SK-N-SH treated with all-trans-retinoic acid at 6 μM for 48 hours (cell line): ENCODE results near the gene ZBTB47.

Experiments used
- ATAC-seq: fragments of 200-7000 bp; cut with Tn5 transposase; 3 replicates; pipeline ENCODE4 v1.9.1; 2020; ENCODE audit warnings: mild to moderate bottlenecking, moderate library complexity
- ARNTL ChIP-seq: fragments of 450-650 bp; formaldehyde crosslinking; IDR thresholded peaks from 2 replicates; pipeline ENCODE4 v1.5.0; 2020; ENCODE audit warnings: low read depth, mild to moderate bottlenecking, moderate library complexity, borderline replicate concordance
- BACH2 ChIP-seq: fragments of 250-450 bp; sonication (Bioruptor Pico); IDR thresholded peaks from 2 replicates; pipeline ENCODE4 v1.9.0; 2021; ENCODE audit warnings: mild to moderate bottlenecking, borderline replicate concordance
- CREB5 ChIP-seq: fragments of 250-450 bp; sonication (Bioruptor Pico); IDR thresholded peaks from 2 replicates; pipeline ENCODE4 v1.5.1; 2020; ENCODE audit warnings: low read depth, mild to moderate bottlenecking, moderate library complexity
- CSDC2 ChIP-seq: fragments of 250-450 bp; sonication (Bioruptor Pico); IDR thresholded peaks from 2 replicates; pipeline ENCODE4 v1.5.0; 2020; ENCODE audit warnings: mild to moderate bottlenecking, moderate library complexity
- ESRRG ChIP-seq: fragments of 250-450 bp; sonication (Bioruptor Pico); IDR thresholded peaks from 2 replicates; pipeline ENCODE4 v1.6.1; 2021; ENCODE audit warnings: mild to moderate bottlenecking
- GLIS3 ChIP-seq: fragments of 250-450 bp; sonication (Bioruptor Pico); IDR thresholded peaks from 2 replicates; pipeline ENCODE4 v1.5.0; 2020; ENCODE audit warnings: mild to moderate bottlenecking, moderate library complexity
- ISL1 ChIP-seq: fragments of 250-450 bp; sonication (Bioruptor Pico); IDR thresholded peaks from 2 replicates; pipeline ENCODE4 v2.1.2; 2022; ENCODE audit warnings: mild to moderate bottlenecking, moderate library complexity
- OSR1 ChIP-seq: fragments of 250-450 bp; sonication (Bioruptor Pico); IDR thresholded peaks from 2 replicates; pipeline ENCODE4 v1.8.0; 2022; ENCODE audit warnings: moderate library complexity, mild to moderate bottlenecking, inconsistent platforms
- PATZ1 ChIP-seq: fragments of 250-450 bp; sonication (Bioruptor Pico); IDR thresholded peaks from 2 replicates; pipeline ENCODE4 v1.8.0; 2020; ENCODE audit warnings: mild to moderate bottlenecking, moderate library complexity, borderline replicate concordance
- PPARA ChIP-seq: fragments of 250-450 bp; sonication (Bioruptor Pico); IDR thresholded peaks from 2 replicates; pipeline ENCODE4 v1.5.0; 2020; ENCODE audit warnings: mild to moderate bottlenecking, borderline replicate concordance
- RARB ChIP-seq: fragments of 250-450 bp; sonication (Bioruptor Pico); IDR thresholded peaks from 2 replicates; pipeline ENCODE4 v1.8.0; 2021; ENCODE audit warnings: mild to moderate bottlenecking, moderate library complexity
- SNAI2 ChIP-seq: fragments of 250-450 bp; sonication (Bioruptor Pico); IDR thresholded peaks from 2 replicates; pipeline ENCODE4 v1.5.0; 2020; ENCODE audit warnings: mild to moderate bottlenecking, moderate library complexity
- TCF4 ChIP-seq: fragments of 250-450 bp; sonication (Bioruptor Pico); IDR thresholded peaks from 2 replicates; pipeline ENCODE4 v1.8.0; 2021; ENCODE audit warnings: mild to moderate bottlenecking, moderate library complexity, borderline replicate concordance
- TOX ChIP-seq: fragments of 250-450 bp; sonication (Bioruptor Pico); IDR thresholded peaks from 2 replicates; pipeline ENCODE4 v1.8.0; 2021; ENCODE audit warnings: mild to moderate bottlenecking, moderate library complexity, borderline replicate concordance
- TSHZ2 ChIP-seq: fragments of 250-450 bp; sonication (Bioruptor Pico); IDR thresholded peaks from 2 replicates; pipeline ENCODE4 v1.5.0; 2020; ENCODE audit warnings: mild to moderate bottlenecking, moderate library complexity
- ZC3H10 ChIP-seq: fragments of 250-450 bp; sonication (Bioruptor Pico); IDR thresholded peaks from 2 replicates; pipeline ENCODE4 v1.5.1; 2021; ENCODE audit warnings: mild to moderate bottlenecking, moderate library complexity
- ZFP3 ChIP-seq: fragments of 250-450 bp; sonication (Bioruptor Pico); IDR thresholded peaks from 2 replicates; pipeline ENCODE4 v1.5.0; 2020; ENCODE audit warnings: mild to moderate bottlenecking, moderate library complexity
- ZFP30 ChIP-seq: fragments of 450-650 bp; formaldehyde crosslinking; IDR thresholded peaks from 2 replicates; pipeline ENCODE4 v1.5.0; 2022; ENCODE audit warnings: mild to moderate bottlenecking, moderate library complexity
- ZNF565 ChIP-seq: fragments of 450-650 bp; formaldehyde crosslinking; conservative IDR thresholded peaks from 2 replicates; pipeline ENCODE4 v1.5.0; 2020; ENCODE audit warnings: low read depth, mild to moderate bottlenecking, moderate library complexity
- ZNF70 ChIP-seq: fragments of 450-650 bp; formaldehyde crosslinking; IDR thresholded peaks from 2 replicates; pipeline ENCODE4 v1.5.0; 2020; ENCODE audit warnings: mild to moderate bottlenecking, moderate library complexity
- ZNF8 ChIP-seq: fragments of 450-650 bp; formaldehyde crosslinking; IDR thresholded peaks from 2 replicates; pipeline ENCODE4 v1.5.0; 2020; ENCODE audit warnings: mild to moderate bottlenecking, moderate library complexity
- TF ChIP-seq, protein P1 (sequence below): fragments of 250-450 bp; sonication (Bioruptor Pico); IDR thresholded peaks from 2 replicates; pipeline ENCODE4 v1.8.0; 2021; ENCODE audit warnings: low read depth, mild to moderate bottlenecking, moderate library complexity, borderline replicate concordance
- TF ChIP-seq, protein P2 (sequence below): fragments of 250-450 bp; sonication (Bioruptor Pico); IDR thresholded peaks from 2 replicates; pipeline ENCODE4 v1.5.1; 2021; ENCODE audit warnings: mild to moderate bottlenecking, moderate library complexity

Gene ZBTB47

DNA sequence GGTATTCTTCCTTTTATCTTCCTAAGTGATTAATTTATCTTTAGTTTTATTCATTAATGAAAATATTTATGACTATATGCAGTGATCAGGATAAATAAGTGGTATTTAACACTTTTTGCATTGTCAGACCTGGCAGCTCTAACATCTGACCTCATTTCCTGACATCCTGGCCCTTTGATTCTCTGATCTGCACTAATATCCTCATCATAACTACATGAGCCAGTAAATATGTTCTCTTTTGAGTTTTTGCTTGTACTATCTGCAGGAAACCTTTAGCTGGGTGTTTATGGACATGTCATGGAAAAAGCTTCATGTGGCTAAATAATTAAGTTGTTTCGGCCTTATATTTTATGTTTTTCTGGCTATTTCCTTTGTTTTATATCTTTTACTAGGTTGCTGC is 42.5 kb upstream of the ZBTB47 start:
- TF ChIP-seq ISL1 = no peak
- TF ChIP-seq ZNF70 = no peak
- no peak for TF ChIP-seq TCF4 (CRISPR knock-in tag)
- no peak for TF ChIP-seq GLIS3 (CRISPR knock-in tag)
- TF ChIP-seq ZFP30 = no peak
- TF ChIP-seq TOX (CRISPR knock-in tag) = no peak
- TF ChIP-seq CREB5 (CRISPR knock-in tag) = no peak
- TF ChIP-seq ZNF565 (CRISPR knock-in tag) = no peak
- no peak for TF ChIP-seq PATZ1 (CRISPR knock-in tag)
- TF ChIP-seq TSHZ2 (CRISPR knock-in tag) = no peak
- no peak for TF ChIP-seq CSDC2 (CRISPR knock-in tag)
- no peak for TF ChIP-seq ESRRG (CRISPR knock-in tag)
- no peak for TF ChIP-seq ZC3H10 (CRISPR knock-in tag)
- no peak for TF ChIP-seq ZFP3 (CRISPR knock-in tag)
- no peak for TF ChIP-seq BACH2 (CRISPR knock-in tag)
- TF ChIP-seq PPARA (CRISPR knock-in tag) = no peak
- no peak for TF ChIP-seq SNAI2
- TF ChIP-seq, protein P1, sequence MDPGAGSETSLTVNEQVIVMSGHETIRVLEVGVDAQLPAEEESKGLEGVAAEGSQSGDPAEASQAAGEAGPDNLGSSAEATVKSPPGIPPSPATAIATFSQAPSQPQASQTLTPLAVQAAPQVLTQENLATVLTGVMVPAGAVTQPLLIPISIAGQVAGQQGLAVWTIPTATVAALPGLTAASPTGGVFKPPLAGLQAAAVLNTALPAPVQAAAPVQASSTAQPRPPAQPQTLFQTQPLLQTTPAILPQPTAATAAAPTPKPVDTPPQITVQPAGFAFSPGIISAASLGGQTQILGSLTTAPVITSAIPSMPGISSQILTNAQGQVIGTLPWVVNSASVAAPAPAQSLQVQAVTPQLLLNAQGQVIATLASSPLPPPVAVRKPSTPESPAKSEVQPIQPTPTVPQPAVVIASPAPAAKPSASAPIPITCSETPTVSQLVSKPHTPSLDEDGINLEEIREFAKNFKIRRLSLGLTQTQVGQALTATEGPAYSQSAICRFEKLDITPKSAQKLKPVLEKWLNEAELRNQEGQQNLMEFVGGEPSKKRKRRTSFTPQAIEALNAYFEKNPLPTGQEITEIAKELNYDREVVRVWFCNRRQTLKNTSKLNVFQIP (CRISPR knock-in tag) = no peak
- TF ChIP-seq ARNTL (CRISPR knock-in tag) = no peak
- no peak for TF ChIP-seq ZNF8 (CRISPR knock-in tag)
- ATAC-seq = no peak

GRCh38 chr3:42612217-42612616 is 41.3 kb upstream of the ZBTB47 start:
- TF ChIP-seq PPARA (CRISPR knock-in tag) (no peak), OSR1 (no peak), RARB (no peak), BACH2 (CRISPR knock-in tag) (no peak), TOX (CRISPR knock-in tag) (no peak)

GRCh38 chr3:42612928-42613327 is 40.6 kb upstream of the ZBTB47 start:
- TF ChIP-seq ZNF565 (CRISPR knock-in tag) = no peak
- ATAC-seq = no peak

More at GRCh38 chr3:42612217-42612616, 41.3 kb upstream of the ZBTB47 start:
- no peak for ATAC-seq

DNA sequence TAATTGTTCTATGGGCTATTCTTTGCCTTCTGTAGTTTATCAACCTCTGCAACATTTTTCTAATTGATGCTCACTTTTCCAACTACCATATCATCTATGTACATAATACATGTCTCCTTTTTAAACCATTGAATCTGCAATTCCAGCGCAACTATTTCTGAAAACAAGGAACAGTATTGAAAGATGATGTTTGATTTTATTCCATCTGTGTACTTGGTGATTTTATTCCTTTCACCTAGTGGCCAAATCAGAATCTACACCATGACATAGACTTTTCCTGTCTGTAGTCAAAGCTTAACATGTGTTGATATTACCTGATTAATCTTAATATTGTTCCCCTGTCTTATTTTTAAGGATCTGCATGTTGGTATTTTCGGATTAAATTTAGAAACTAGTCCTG is 40.0 kb upstream of the ZBTB47 start:
- TF ChIP-seq, protein P2, sequence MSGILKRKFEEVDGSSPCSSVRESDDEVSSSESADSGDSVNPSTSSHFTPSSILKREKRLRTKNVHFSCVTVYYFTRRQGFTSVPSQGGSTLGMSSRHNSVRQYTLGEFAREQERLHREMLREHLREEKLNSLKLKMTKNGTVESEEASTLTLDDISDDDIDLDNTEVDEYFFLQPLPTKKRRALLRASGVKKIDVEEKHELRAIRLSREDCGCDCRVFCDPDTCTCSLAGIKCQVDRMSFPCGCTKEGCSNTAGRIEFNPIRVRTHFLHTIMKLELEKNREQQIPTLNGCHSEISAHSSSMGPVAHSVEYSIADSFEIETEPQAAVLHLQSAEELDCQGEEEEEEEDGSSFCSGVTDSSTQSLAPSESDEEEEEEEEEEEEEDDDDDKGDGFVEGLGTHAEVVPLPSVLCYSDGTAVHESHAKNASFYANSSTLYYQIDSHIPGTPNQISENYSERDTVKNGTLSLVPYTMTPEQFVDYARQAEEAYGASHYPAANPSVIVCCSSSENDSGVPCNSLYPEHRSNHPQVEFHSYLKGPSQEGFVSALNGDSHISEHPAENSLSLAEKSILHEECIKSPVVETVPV (CRISPR knock-in tag) = no peak
- TF ChIP-seq OSR1 (no peak), ISL1 (no peak), ARNTL (CRISPR knock-in tag) (no peak), ZFP30 (no peak), TOX (CRISPR knock-in tag) (no peak), ZNF565 (CRISPR knock-in tag) (no peak)
- ATAC-seq = peak; percentile 78
